Progenitor cell of endocrine pancreas (in vitro differentiated cells): ENCODE data around the gene CAND2. TPM values are rescaled to one million over a fixed set of nuclear protein-coding genes. Genes with fewer than 3 reads are reported as not detected.

Experiments
- DNase-seq: peaks from one replicate; pipeline ENCODE4 v3.0.0; 2021; ENCODE audit warnings: low spot score; ENCODE audit not compliant: unreplicated experiment
- H3K27ac Mint-ChIP-seq: 2 replicates; pipeline ENCODE4 v1.8.0; 2021; ENCODE audit warnings: mild to moderate bottlenecking, moderate library complexity, mixed read lengths
- H3K27me3 Mint-ChIP-seq: 2 replicates; pipeline ENCODE4 v1.8.0; 2021; ENCODE audit warnings: mixed read lengths
- H3K36me3 Mint-ChIP-seq: 2 replicates; pipeline ENCODE4 v1.8.0; 2022; ENCODE audit warnings: mixed read lengths; ENCODE audit not compliant: insufficient read depth
- H3K4me1 Mint-ChIP-seq: 2 replicates; pipeline ENCODE4 v1.8.0; 2021; ENCODE audit warnings: low read depth, mixed read lengths
- H3K4me3 Mint-ChIP-seq: 2 replicates; pipeline ENCODE4 v1.8.0; 2021; ENCODE audit warnings: low read depth, mild to moderate bottlenecking, moderate library complexity, mixed read lengths
- H3K9me3 Mint-ChIP-seq: 2 replicates; pipeline ENCODE4 v1.8.0; 2021; ENCODE audit warnings: low read depth, mixed read lengths
- total RNA-seq: library from RNA; stranded (reverse); gene quantifications from 2 replicates; pipeline ENCODE4 v1.2.1, GENCODE V29; 2021
- TF ChIP-seq, protein P1 (sequence below): fragments of 200-600 bp; sonication (generic); IDR thresholded peaks from one replicate; pipeline ENCODE4 v1.5.0; 2021; ENCODE audit warnings: antibody characterized with exemption, mild to moderate bottlenecking; ENCODE audit not compliant: unreplicated experiment

Gene CAND2
- total RNA-seq, 1 donor from 2014 or later = 11.0 TPM

DNA sequence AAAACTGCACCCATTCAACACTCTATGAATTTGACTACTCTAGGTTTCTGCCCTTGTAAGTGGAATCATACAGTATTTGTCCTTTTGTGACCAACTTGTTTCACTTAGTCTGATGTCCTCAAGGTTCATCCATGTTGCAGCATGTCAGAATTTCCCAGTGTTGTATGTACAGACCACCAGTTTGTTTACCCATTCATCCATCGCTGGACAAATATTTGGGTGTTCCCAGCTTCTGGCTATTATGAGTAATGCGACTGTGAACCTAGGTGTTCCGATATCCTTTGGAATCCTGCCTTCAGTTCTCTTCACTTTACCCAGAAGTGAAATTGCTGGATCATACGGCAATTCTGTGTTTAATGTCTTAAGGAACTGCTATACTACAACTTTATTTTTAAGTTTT, 32.3 kb downstream of the CAND2 start:
- H3K27ac Mint-ChIP-seq = no peak overlapping the region
- no peaks in the 10 kb centered on the region for H3K9me3 Mint-ChIP-seq
- H3K27me3 Mint-ChIP-seq = no peaks in the 10 kb centered on the region
- TF ChIP-seq, protein P1, sequence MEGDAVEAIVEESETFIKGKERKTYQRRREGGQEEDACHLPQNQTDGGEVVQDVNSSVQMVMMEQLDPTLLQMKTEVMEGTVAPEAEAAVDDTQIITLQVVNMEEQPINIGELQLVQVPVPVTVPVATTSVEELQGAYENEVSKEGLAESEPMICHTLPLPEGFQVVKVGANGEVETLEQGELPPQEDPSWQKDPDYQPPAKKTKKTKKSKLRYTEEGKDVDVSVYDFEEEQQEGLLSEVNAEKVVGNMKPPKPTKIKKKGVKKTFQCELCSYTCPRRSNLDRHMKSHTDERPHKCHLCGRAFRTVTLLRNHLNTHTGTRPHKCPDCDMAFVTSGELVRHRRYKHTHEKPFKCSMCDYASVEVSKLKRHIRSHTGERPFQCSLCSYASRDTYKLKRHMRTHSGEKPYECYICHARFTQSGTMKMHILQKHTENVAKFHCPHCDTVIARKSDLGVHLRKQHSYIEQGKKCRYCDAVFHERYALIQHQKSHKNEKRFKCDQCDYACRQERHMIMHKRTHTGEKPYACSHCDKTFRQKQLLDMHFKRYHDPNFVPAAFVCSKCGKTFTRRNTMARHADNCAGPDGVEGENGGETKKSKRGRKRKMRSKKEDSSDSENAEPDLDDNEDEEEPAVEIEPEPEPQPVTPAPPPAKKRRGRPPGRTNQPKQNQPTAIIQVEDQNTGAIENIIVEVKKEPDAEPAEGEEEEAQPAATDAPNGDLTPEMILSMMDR = no peak
- H3K4me1 Mint-ChIP-seq = no peaks in the 10 kb centered on the region
- no peak overlapping the region for H3K4me3 Mint-ChIP-seq
- peaks cover 3% of the 10 kb centered on the region for H3K36me3 Mint-ChIP-seq
- no peak for DNase-seq

DNA sequence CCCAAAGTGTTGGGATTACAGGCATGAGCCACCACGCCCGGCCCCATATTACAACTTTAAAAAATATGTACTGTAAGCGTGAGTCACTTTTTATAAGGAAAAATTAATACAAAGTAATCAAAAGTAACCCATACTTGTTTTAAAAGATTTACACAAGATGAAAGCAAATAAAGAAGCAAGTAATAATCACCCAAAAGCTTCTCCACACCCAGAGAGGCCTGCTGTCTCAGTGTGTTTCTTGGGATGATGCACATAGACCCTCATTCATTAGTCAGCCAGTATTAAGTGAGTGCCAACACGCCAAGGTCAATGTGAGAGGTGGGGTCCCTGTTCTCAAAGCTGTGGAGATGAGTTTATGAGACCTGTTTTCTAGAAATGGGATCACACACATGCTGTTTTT, 32.9 kb downstream of the CAND2 start:
- Mint-ChIP-seq H3K27ac (no peak overlapping the region), H3K36me3 (peaks cover 3% of the 10 kb centered on the region), H3K4me1 (no peaks in the 10 kb centered on the region)

DNA sequence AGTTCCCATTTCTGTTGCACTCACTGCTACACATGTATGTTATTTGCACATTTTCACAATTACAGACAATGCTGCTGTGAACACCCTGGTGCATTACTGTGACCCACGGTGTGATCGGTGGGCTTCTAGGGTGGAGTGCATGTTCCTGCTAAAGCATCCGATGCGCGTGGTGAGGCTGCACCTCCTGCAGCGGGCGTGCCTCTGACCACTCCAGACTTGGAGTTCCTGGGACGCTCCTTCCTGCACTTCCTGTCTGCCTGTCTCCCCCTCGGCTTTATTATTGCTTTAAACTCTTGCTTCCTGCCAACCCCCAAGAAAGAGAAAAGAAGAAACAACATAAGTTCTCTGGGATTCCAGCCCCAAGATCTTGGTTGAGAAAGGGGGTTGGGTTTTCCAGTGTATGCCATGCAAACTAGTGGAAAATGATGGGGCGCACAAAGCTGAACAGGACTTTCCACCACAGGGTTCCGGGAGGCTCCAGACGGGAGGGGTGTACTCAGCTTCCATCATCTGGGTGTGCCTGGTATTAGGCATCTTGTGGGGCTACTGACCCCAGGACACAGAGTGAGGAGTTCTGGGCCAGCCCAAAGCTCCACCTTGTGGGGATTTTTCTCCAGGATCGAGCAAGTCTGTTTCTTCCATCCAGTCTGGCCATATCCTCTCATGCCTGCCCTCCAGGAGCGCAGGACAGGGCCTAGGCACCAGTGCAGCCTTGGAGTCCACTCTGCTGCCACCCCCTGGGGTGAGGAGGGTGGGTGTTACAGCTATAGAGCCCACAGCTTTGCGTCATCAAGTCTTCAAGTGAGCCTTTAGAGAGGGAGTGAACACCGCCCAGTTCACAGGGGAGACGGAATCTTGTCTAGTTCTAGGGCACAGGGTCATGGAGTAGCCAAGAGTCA, 33.7 kb downstream of the CAND2 start:
- Mint-ChIP-seq H3K4me1 (no peaks in the 10 kb centered on the region), H3K27me3 (no peaks in the 10 kb centered on the region), H3K9me3 (no peaks in the 10 kb centered on the region), H3K36me3 (peaks cover 5% of the 10 kb centered on the region), H3K27ac (peak overlapping the region; percentile 71), H3K4me3 (no peak overlapping the region)
- TF ChIP-seq, protein P1 = no peak
- no peak for DNase-seq

More for the DNA sequence above, 32.9 kb downstream of the CAND2 start:
- TF ChIP-seq, protein P1 = no peak
- Mint-ChIP-seq H3K27me3 (no peaks in the 10 kb centered on the region), H3K4me3 (no peak overlapping the region), H3K9me3 (no peaks in the 10 kb centered on the region)
- DNase-seq = no peak

DNA sequence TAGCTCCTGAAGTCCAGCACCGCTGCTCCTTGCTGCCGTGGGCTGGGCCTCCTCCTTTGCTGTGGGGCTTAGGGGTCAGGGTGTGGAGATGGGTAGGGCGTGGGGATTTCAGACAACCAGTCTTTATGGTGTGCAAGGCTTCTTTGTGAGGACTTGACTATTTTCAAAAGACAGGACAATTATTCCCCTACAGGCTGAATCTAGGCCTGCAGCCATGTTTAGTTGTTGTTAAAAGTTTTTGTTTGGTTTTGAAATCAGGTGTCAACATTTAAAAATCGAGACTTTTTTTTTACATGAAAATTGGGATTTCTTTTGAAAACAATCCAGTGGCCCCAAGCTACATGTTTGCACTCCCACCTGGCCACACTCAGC, 34.3 kb downstream of the CAND2 start:
- TF ChIP-seq, protein P1 = no peak
- H3K4me3 Mint-ChIP-seq = no peak overlapping the region
- H3K27me3 Mint-ChIP-seq = no peaks in the 10 kb centered on the region
- peaks cover 9% of the 10 kb centered on the region for H3K36me3 Mint-ChIP-seq
- no peaks in the 10 kb centered on the region for H3K9me3 Mint-ChIP-seq
- no peak for DNase-seq
- H3K27ac Mint-ChIP-seq = peak overlapping the region; percentile 71
- H3K4me1 Mint-ChIP-seq = no peaks in the 10 kb centered on the region

DNA sequence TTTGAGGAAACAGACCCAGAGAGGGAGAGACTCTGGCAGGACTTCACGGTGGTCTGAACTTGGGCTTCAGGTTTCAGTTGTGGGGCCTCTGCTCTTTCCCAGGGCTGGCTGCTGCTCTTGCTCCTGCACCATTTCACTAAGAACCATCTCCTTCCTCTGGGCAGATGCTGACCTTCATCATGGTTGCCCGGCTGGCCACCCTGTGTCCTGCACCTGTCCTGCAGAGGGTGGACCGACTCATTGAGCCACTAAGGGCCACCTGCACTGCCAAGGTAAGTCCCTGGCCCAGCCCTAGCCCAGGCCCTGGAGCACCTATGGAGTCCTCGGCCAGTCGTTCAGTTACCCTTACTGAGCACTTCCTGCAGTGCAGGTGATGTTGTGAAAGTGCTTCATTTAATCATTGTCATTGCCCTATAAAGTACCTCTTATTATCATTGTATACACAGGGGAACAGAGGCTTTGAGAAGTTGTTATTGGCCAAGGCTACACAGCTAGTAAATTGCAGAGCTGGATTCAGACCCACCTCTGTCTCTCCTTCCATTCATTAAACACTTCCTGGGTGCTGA, 34.9 kb downstream of the CAND2 start:
- TF ChIP-seq, protein P1 = no peak
- Mint-ChIP-seq H3K4me1 (no peaks in the 10 kb centered on the region), H3K27me3 (no peaks in the 10 kb centered on the region), H3K36me3 (peaks cover 12% of the 10 kb centered on the region), H3K27ac (peak overlapping the region; percentile 90), H3K9me3 (no peaks in the 10 kb centered on the region), H3K4me3 (no peak overlapping the region)
- no peak for DNase-seq
